ENCODE results near the gene DGKA. TPM values are rescaled to one million over a fixed set of nuclear protein-coding genes. Genes with fewer than 3 reads are reported as not detected.

DGKA gene
- total RNA-seq, 1 donor from 2014 or later: 57.5 TPM

DNA sequence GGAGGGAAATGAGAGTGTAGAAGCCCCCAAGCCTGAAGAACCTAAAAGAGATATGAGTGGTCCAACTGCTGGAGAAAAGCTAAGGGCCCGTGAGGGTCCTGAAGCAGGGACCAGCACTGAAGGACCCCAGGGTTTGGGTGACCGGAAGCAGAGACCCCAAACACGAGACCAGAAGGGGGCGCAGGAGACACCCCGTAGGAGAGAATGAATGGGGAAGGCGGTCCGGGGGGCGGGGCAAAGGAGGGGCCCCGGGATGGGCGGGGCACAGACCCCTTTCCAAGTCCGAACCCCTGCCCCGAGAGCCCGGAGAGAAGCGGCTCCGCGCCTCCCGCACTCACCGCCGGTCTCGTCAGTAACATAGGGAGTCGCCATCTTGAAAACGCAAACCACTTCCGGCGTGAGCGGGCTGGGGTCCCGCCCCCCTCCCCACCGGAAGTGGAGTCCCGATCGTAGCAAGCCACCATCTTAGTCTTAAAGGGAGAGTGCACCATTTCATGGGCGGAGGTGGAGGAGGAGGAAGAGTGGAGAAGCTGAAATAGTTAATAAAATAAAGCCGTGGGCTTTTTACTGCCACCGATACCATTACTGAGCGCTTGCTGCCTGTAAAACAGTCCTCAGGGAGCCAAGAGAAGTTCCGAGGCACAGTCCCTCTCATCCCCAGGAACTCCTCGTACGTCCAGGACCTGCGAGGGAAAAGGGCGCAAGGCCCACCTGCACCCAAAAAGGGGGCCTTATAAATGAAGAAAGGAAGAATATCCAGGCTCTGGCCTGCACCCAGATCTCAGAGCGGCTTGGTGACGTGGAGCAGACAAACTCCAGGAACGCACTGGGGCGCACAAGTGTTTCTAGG is 4.0 kb upstream of the DGKA start:
- Mint-ChIP-seq H3K9me3 (ENCODE audit: unreplicated experiment) (peaks cover 10% of the 10 kb centered on the region), H3K36me3 (ENCODE audit: unreplicated experiment) (no peaks in the 10 kb centered on the region), H3K4me3 (ENCODE audit: unreplicated experiment) (peak overlapping the region; percentile 98), H3K27ac (ENCODE audit: unreplicated experiment) (peak overlapping the region; percentile 94), H3K27me3 (ENCODE audit: unreplicated experiment) (peaks cover 11% of the 10 kb centered on the region), H3K4me1 (ENCODE audit: low read depth, unreplicated experiment) (peaks cover 28% of the 10 kb centered on the region)
- peak; percentile 85 for DNase-seq
- TF ChIP-seq, protein P1, sequence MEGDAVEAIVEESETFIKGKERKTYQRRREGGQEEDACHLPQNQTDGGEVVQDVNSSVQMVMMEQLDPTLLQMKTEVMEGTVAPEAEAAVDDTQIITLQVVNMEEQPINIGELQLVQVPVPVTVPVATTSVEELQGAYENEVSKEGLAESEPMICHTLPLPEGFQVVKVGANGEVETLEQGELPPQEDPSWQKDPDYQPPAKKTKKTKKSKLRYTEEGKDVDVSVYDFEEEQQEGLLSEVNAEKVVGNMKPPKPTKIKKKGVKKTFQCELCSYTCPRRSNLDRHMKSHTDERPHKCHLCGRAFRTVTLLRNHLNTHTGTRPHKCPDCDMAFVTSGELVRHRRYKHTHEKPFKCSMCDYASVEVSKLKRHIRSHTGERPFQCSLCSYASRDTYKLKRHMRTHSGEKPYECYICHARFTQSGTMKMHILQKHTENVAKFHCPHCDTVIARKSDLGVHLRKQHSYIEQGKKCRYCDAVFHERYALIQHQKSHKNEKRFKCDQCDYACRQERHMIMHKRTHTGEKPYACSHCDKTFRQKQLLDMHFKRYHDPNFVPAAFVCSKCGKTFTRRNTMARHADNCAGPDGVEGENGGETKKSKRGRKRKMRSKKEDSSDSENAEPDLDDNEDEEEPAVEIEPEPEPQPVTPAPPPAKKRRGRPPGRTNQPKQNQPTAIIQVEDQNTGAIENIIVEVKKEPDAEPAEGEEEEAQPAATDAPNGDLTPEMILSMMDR (IDR thresholded peaks at IDR 0.05; ENCODE audit: partially characterized antibody, unreplicated experiment): peak; percentile 85

DNA sequence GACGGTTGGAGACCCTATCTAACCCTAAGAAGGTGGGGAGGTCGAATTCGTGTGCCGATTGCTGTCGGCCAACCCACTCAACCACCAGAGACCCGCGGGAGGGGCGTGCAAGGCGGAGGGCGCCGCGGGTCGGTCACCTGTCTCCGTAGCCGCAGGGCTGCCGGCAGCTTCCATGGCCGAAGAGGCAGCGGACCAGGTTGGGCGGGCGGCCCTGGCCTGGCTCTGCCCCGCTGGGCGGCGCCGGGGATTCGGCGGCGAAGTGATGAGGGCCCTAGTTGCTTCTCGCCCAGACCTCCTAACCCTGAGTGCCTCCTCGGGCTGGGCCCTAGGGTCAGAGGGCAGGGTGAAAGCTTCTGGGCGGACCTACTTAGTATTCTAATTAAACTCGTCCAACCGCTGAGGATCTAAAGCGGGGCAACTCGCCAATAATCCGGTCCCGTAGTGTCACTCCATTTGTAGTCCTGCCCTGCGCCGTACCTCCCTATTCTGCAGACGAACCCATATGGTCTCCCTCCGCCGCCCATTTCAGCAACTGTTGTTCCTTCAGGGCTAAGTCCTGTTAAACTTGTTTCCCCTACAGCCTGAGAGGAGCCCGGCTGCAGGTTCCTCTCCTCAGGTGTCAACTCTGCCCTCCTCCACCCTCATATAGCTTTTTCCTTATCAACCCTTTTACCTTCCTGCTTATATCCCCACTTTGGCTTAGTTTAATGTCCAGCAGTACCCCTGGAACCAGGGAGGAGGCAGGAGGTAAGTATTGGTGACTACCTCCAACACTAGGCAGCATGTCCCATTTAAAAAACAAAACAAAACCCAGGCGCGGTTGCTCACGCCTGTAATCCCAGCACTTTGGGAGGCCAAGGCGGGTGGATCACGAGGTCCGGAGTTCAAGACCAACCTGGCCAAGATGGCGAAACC is 3.1 kb upstream of the DGKA start, which contains the start of gene PYM1:
Gene PYM1, minus strand, starts transcription at position 307 of the 915 bp plus-strand sequence. Its CDS starts 133 bp downstream, at position 174.
- DNase-seq: peak; percentile 74
- peaks cover 11% of the 10 kb centered on the region for H3K9me3 Mint-ChIP-seq (ENCODE audit: unreplicated experiment)
- H3K27ac Mint-ChIP-seq (ENCODE audit: unreplicated experiment): peak within 1 kb of the TSS; percentile 98
- H3K27me3 Mint-ChIP-seq (ENCODE audit: unreplicated experiment): peaks cover 12% of the 10 kb centered on the region
- H3K4me1 Mint-ChIP-seq (ENCODE audit: low read depth, unreplicated experiment): peaks cover 31% of the 10 kb centered on the region
- H3K36me3 Mint-ChIP-seq (ENCODE audit: unreplicated experiment): no peaks in the 10 kb centered on the region
- TF ChIP-seq, protein P1 (IDR thresholded peaks at IDR 0.05; ENCODE audit: partially characterized antibody, unreplicated experiment): no peak
- peak within 1 kb of the TSS; percentile 98 for H3K4me3 Mint-ChIP-seq (ENCODE audit: unreplicated experiment)

DNA sequence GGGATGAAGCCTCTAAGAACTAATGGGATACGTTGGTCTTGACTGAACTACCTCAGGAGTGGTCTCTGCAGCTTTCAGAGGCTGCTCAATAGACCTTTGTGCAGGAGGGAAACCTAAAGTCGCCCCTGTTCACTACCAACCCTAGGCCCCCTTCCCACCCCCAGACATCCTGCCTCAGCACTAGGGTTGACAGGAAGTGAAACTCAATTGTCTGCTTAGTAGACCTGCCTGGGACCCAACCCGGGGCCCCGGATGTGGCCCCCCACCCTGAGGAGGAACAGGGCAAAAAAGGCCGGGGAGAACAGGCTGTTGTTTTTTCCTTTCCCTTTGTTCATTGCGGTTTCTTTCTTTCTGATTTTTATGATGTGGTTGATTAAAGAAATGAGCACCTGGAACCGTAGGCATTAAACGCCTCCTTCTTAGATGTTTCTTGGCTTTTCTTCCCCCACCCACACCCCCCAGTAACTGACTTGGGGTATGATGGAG is 1.6 kb upstream of the DGKA start:
- H3K36me3 Mint-ChIP-seq (ENCODE audit: unreplicated experiment): no peaks in the 10 kb centered on the region
- H3K4me3 Mint-ChIP-seq (ENCODE audit: unreplicated experiment): no peak overlapping the region
- TF ChIP-seq, protein P1 (IDR thresholded peaks at IDR 0.05; ENCODE audit: partially characterized antibody, unreplicated experiment): no peak
- peaks cover 40% of the 10 kb centered on the region for H3K4me1 Mint-ChIP-seq (ENCODE audit: low read depth, unreplicated experiment)
- peaks cover 12% of the 10 kb centered on the region for H3K27me3 Mint-ChIP-seq (ENCODE audit: unreplicated experiment)
- peak overlapping the region; percentile 43 for H3K27ac Mint-ChIP-seq (ENCODE audit: unreplicated experiment)
- peaks cover 15% of the 10 kb centered on the region for H3K9me3 Mint-ChIP-seq (ENCODE audit: unreplicated experiment)
- no peak for DNase-seq

DNA sequence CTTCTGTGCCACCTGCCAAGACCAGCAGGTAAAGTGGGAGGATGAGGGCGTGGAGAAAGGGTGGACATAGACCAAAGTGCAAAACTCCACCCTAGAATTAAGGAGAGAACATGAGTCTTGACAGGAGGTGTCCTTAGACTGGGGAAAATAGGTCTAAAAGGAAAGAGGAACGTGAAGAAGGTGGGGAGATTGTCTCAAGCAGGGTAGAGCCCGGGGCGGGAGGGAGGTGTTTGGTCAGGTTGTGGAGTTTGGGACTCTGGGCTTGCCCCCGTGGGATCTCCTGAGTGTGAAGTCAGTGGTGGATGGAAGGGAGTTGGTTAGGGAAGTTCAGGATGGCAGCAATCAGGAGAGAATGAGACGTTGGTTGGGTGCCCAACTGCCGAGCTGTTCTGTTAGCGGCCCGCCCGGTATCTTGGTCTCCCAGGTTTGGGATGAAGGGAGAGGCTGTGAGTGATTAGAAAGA is 386 bp downstream of the DGKA start:
- DNase-seq: no peak
- H3K4me3 Mint-ChIP-seq (ENCODE audit: unreplicated experiment): peak overlapping the region; percentile 94
- TF ChIP-seq, protein P1 (IDR thresholded peaks at IDR 0.05; ENCODE audit: partially characterized antibody, unreplicated experiment): no peak
- H3K36me3 Mint-ChIP-seq (ENCODE audit: unreplicated experiment): no peaks in the 10 kb centered on the region
- peaks cover 15% of the 10 kb centered on the region for H3K9me3 Mint-ChIP-seq (ENCODE audit: unreplicated experiment)
- peaks cover 14% of the 10 kb centered on the region for H3K27me3 Mint-ChIP-seq (ENCODE audit: unreplicated experiment)
- peak overlapping the region; percentile 80 for H3K27ac Mint-ChIP-seq (ENCODE audit: unreplicated experiment)
- H3K4me1 Mint-ChIP-seq (ENCODE audit: low read depth, unreplicated experiment): peaks cover 39% of the 10 kb centered on the region

Data from glutamatergic neuron (in vitro differentiated cells).